GM18498 (cell line): ENCODE data around the gene STOX2.

ENCODE experiments used
- ATAC-seq: cut with Tn5 transposase; IDR thresholded peaks from one replicate; pipeline ENCODE4 v1.9.1; 2021; ENCODE audit warnings: mild to moderate bottlenecking, moderate library complexity; ENCODE audit not compliant: unreplicated experiment

Gene STOX2, protein sequence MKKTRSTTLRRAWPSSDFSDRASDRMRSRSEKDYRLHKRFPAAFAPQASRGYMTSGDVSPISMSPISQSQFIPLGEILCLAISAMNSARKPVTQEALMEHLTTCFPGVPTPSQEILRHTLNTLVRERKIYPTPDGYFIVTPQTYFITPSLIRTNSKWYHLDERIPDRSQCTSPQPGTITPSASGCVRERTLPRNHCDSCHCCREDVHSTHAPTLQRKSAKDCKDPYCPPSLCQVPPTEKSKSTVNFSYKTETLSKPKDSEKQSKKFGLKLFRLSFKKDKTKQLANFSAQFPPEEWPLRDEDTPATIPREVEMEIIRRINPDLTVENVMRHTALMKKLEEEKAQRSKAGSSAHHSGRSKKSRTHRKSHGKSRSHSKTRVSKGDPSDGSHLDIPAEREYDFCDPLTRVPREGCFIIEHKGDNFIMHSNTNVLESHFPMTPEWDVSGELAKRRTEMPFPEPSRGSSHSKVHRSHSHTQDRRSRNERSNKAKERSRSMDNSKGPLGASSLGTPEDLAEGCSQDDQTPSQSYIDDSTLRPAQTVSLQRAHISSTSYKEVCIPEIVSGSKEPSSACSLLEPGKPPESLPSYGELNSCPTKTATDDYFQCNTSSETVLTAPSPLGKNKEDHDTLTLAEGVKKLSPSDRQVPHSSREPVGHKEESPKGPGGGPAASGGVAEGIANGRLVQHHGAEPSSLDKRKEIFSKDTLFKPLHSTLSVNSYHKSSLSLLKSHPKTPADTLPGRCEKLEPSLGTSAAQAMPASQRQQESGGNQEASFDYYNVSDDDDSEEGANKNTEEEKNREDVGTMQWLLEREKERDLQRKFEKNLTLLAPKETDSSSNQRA (N-terminal part only)

DNA sequence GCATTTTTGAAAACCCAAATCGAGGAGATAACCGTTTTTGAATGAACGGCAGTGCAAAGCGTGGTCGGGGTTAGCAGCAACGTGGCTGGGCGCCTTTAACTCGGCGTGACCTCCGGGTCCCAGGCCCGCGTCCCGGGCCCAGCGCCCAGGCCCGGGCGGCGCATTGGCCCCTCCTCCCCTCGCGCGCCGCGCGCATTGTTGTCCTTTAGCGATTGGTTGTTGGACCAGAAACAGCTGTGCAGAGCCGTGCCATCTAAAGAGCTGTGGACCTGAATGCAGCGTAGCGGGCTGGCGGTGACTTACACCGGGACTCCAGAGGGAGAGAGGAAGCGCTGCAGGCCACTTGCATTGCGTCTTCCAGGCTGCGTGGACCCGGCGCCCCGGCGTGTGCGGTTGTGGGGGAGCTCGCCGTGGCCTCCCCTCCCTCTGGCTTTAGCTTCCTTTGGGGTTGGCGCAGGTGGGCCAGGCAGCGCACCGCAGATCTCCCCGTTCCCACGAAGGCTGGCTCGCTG, at the start of gene STOX2:
STOX2 (plus strand) TSS at position 227 of the 512 bp plus-strand sequence. CDS start 1,484 bp downstream, outside the sequence.
- ATAC-seq, result no peak

DNA sequence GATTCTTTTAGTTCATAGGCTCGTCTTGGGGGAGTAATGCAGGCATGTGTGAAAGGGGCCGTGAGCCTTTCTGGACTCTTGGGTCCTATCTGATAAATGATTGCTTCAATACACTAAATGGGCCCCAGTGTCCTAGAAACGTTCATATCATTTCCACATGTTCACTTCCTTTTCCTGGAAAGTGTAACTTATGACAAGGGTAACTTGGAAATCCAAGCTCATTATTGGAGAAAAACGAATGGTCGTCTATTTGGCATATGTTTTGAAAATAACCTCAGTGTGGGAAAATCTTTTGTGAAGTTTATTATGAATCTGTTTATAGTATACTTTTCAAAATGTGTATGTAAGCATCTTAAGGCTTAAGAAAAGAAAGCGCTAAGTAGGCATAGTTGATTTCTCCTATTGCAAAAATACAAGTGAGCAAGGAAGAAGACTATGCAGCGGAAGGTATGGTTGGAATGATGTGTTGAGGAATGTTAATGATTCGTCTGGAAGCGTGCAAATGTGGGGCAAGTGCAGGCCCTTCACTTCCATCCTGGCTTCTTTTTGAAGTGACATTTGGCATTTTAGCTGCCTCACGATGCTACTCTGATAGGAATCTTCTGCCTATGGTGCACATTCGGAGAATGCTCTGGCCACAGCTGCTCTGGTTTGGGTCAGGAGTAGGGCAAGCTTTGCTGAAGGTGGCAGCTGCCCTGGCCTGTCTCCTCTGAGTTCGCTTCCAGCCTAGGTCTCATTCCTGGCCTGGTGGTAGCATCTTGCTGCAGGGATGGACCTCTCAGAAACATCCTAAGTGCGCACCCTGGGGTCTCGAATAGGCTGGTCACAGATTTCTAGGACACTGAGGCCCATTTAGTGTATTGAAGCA, 49.5 kb upstream of the STOX2 start:
- no peak for ATAC-seq

DNA sequence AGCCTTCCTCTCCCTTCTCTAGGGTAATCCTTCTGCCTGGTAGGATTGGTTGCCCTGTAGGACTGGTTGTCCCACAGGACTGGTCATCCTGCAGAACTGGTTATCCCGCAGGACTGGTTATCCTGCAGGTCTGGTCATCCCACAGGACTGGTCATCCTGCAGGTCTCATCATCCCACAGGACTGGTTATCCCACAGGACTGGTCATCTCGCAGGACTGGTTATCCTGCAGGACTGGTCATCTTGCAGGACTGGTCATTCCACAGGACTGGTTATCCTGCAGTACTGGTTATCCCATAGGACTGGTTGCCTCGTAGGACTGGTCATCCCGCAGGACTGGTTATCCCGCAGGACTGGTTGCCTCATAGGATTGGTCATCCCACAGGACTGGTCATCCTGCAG, 48.1 kb upstream of the STOX2 start:
- no peak for ATAC-seq

DNA sequence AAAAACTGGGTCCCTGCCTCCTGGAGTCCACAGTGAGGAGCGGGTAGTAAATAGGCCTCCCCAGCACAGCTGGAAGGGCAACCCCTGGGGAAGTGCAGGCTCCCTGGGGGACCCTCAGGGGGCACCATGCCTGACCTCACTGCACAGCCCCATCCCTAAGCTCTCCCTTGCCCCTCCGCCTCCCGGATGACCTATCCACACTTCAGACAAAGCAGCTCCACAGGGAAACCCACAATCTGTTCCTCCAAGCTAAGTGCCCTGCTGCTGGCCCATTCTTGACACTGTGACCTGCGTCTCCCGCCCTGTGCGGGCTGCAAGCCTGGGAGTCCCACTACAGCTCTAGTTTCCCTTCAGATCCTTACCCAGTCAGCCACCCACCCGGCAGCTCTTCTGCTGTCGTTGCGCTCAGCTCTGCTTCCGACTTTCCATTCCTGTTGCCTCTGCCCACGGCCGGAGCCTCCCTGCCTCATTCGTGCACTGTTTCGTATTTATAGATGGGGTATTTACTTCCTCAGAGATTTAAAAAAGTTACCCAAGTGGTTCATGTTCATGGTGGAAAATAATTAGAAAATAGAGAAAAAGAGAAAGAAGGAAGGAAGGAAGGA, 47.0 kb upstream of the STOX2 start:
- ATAC-seq, result no peak

DNA sequence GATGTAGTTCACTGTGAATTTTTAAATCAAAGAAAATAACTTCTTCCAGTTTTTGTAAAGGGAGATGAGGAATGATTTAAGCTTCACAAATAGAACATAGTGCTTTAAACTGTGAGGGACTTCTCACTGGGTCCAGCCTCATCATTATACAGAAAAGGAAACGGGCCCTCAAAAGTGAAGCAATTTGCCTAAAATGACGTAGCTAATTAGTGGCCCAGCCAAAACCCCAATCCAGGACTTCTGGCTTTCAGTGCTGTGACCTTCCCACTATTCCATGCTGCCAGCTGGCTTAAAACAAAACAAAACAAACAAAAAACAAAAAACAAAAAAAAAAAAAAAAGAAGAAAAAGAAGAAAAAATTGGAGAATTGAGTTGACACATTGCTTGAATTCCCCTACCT, 45.0 kb upstream of the STOX2 start:
- no peak for ATAC-seq

DNA sequence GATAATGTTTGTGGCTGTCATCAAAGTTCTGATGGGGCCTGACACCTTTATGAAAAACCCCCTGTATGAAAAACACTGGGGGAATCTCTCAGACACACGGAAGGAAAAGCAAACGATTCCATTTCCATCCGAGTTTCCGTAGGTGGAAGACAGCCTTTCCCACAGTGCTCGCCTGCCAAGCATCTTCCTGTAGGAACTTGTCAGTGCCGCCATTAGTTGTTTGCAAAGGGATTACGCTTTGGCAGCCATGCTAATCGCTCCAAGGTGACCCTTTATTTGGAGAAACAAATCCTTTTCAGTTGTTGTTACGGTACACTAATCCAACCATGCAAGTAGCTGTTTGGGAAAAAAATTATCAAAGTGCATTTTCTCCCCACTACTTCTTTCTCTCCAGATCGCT, 44.4 kb upstream of the STOX2 start:
- no peak for ATAC-seq

DNA sequence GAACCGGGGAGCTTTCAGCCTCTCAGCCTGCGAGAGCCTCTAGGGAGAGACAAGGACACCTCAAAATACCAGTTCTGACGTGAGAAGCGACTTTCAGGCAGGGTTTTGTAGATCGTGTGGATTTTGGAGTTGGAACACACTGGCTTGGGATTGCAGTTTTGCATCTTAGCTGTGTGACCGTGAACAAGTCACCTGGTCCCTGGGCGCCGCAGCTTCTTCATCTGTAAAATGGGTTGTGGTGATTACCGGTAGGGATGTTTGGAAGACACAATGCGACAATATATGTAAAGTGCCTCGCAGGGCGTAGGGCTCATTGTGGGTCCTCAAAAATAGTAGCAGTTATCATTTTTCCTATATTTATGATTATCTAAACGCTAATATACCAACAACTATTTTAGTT, 43.7 kb upstream of the STOX2 start:
- ATAC-seq, result no peak

DNA sequence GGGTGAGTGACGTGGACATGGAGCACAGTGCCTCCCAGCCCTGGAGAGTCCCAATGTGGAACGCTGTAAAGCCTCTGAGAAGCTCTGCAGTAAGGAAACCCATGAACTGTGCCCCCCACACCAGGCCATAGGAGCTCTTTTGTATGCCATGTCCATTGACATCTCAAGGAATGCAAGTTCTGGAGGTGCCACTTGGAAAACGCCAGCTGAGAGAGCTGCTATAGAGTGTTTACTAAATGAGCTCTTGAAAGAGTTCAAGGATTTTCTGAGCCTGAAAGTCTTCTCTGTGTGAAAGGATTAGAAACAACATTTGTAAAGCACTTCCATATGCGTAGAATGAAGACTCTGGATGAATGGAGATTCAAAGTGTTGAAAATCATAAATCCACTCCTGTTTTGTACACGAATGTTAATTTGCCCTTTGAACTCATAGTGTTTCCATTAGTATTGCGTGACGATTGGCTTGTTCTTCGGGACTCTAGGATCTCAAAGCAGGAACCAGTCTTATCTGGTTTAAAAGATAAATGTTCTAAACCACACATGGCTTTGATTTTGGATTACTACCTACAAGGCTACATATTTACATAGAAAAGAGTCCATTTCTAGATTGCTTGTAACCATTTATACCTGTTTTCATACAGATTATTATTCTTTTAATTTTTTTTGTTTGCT, 41.8 kb upstream of the STOX2 start:
- no peak for ATAC-seq

DNA sequence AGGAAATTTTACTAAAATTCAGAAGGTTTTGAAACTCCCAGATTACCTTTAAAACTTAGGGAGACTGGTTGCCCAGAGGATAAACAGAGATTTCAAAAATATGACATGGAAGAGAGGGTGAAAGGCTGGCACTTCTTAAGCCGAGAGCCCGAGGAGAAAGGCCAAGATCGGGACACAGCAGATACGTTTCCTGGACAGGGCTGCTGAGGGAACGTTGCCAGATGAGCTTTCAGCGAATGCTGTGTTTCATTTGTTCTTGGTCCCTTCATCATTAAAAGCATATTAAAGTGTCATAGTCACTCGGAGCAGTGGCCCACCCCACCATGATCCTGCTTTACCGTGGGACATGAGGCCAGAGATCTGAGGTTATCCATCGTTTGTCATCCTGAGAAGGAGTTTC, 37.9 kb upstream of the STOX2 start:
- no peak for ATAC-seq

DNA sequence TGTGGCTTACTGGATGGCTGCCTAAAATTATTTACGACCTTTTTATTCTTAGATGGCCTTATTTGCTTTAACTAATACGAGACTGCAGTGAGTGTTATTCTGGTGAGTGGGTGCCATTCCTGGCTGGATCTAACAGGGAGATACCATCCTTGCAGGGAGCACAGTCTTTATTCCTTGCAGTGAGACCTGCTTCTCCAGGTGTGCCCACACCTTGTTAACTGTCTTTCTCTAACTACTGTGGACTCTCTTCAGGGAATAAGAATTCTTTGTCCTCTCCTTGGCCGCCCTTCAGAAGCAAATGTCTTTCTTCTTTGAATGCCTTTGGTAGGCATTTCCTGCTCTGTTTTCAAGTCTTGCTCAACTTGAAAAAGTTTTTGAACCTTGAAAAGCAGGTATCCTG, 34.1 kb upstream of the STOX2 start:
- ATAC-seq, result no peak

DNA sequence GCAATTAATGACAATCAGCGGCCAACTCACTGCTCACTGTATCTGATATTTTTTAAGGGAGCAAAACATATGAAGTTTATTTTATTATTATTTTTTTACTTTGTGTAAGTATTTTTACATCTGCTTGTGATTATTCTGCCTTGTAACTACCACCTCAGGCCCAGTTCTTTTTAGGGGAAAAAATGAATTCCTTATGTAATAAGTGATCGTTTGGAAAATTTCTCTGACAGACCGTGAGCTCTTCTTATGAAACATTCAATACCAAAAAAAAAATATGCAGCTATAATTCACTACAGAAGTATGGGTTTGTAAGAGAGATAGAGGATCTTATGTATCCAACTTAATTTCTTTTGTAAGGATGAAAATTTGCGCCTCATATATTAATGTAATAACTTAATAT, 33.5 kb upstream of the STOX2 start:
- no peak for ATAC-seq

DNA sequence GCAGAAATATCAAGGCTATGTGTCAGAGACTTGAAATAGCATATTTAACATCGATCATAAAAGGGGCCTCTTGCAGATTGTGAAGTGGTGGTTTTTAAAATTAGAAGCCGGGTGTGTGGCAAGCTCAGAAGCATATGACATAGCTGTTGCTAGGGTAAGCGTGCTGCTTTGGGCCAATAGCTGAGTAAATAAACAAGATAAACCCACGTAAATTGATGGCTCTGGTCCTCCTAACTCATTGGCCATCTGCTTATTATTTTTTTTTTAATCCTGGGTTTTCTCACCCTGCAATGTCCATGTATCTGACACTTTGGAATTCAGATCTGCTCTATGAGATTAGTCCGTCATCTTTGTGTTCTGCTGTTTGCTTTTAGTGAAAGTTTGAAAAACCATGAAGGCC, 32.6 kb upstream of the STOX2 start:
- ATAC-seq, result no peak

DNA sequence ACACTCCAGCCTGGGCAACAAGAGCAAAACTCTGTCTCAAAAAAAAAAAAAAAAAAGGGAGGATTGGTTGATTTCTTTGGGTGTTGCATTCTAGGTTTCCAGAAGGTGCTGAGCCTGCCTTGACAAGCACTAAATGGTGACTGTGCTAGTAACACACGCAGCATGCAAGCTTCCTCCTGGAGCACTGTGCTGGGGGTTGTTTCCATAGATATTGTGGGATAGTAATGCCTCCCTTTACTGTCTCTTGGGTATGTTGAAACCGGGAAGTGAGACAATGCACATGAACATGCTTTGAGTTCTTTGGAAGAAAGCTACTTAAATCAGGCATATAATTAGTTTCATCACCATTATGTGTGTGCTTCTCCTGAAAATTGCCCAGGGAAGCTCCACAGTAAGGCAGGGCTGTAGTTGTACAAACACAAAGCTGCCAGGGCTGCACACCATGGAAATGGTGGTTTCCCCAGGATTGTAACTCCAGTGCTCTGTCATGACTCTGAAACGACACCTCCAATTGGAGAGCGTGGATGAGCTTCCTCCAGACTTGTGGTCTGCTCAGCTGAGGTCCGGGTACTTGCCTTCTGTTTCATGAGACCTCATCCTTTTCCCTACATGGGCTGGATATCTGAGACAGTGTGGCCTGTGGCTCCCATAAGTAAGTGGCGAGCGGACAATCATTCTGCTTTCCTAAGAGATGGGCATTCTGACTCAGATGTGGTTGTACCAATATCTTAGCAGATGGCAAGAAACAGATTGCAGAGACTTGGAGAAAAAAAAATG, 31.5 kb upstream of the STOX2 start:
- ATAC-seq, result no peak

DNA sequence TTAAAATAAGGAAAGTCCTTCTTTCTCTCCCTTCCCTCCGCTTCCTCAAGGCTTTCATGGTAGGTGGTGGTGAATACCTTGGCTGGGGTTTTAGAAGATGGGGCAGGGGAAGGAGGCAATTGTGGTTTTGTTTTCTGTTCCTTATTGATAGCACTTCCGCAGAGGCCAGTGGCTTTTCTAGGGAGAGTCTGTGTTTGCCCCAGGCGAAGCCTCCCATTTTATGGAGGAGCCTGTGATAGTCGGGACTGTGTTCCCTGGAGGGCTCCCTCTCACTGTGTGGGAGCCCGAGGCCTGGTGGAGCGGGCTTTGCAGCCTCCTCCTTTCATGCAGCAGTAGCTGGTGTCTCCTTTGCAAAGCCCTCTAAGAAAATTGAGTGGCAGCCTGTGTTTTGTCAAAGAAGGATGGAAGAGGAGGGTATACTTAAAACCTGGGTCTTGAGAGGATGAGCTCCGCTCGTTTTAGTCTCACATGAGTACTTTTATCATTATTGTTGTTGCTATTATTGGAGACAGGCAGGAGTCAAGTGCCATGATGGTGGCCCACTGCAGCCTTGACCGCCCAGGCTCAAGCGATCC, 29.8 kb upstream of the STOX2 start:
- no peak for ATAC-seq

DNA sequence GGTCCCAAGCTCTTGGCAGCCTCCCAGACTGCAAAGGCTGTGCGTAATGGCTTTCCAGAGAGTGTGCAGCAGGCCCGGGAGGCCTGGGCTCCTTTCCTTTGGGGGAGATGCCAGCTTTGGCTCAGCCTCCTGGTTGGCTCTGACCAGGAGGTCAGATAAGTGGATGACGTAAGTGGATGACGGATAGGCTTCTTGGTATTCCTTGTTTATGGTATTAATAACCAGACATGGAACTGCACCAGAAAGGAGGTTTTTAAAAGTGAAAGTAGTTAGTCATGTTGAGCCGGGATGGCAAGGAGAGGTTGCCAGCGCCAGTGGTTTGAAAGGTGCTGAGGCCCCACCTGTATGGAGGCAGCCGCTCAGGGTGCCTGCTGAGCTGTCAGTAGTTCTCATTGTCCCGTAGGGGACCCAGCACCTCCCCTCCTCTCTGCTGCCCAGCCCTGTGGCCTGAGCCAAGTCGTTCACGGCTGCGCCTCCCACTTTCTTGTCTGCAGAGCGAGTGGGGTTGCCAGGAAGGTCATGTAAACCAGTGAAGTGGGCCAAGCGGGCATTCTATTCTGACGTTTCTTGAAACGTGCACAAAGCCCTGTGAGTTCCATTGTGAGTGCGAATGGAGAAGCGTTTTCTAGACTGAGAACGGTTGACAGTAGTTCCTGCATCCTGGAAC, 28.7 kb upstream of the STOX2 start:
- ATAC-seq, result no peak

DNA sequence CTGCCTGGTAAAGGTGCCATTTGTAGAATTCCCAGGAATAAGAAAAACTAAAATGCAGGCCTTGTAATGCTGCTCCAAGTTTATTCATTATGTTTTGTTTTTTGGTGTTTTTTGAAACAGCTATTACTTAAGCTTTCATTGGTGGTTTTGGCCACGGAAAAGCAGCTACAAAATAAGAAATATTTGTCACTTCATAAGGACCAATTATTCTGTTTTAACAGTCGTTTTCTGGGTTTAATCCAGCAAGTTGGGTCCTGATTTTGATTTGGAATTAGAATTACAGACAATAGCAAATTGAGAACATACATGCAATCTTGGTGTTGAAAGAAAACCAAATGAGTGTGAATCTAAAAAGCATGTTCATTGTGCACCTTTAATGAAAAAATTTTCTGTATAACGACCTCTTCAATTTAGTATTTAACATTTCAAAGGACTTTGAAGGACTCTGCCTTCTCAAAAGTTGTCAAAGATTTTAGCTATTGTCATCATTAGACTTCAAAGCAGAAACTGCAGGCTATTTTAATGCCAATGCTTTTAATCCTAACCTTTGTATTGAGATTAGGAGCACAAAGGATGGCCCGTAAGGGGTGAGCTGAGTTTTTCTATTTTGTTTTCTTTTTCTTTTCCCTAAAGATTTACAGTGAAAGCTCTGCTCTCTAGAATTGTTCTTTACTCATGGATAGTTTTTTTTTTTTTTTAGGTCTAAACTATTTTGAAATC, 26.7 kb upstream of the STOX2 start:
- no peak for ATAC-seq

DNA sequence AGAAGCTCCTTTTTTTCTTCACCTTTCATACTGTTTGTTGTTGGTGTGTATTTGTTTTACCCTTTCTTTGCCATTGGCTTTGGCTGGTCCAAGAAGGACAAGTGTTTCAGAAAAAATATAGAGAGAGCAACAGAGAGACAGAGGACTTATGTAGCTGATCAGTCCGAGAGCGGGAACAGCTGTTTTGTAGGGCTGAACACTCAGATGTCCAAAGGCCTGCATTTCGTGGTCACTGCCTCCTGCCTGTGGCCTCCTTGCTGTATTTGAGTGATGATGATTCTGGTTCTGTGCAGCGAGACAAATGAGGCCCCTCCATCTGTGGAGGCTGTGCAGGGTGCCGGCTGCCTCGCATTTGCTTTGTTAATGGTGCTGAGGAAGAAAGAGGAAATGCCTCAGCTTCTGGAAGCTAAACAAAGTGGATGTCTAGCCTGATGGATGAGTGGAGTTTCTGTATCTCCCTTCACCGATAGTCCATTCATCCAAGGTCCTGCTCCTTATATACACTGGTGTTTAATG, 19.8 kb upstream of the STOX2 start:
- ATAC-seq, result no peak

DNA sequence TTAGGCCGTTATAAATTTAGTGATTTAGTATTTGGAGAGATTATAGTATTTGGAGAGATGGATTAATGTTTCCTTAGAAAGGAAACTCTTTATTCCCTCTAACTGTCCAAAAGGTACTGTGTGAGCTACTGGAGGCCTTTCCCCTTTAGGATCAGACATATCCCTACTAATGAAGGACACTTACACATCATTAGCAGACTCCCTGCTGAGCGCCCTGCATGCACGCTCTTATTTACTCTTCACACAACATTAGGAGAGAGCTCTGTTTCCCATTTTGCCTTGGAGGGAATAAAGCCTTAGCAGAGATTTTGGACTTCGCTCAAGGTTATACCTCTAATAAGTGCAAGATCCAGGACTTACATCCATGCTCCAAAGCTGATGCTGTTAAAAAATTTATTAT, 17.8 kb upstream of the STOX2 start:
- ATAC-seq, result no peak
